Stimulated activated CD4-positive, alpha-beta T cell treated with anti-CD3 and anti-CD28 coated beads, Interleukin-15, amount 100 ng/mL, for 24 hours (primary cell): ENCODE results near the gene ZSCAN18.
"Not testable (repeated sequence)": the region's sequence is repeated elsewhere in the genome, so short reads cannot be mapped to it uniquely, and the experiment has no call there.

Experiments
- DNase-seq: peaks from one replicate; pipeline ENCODE4 v3.0.0-alpha.2; 2020

Gene ZSCAN18

GRCh38 chr19:58097781-58098681 is at the start of gene ZSCAN18:
Gene ZSCAN18 (minus strand): TSS chr19:58098231. CDS start chr19:58090267, 7,964 bp downstream.
- peak; percentile 94 for DNase-seq

- DNase-seq = not testable (repeated sequence)
Observed at GRCh38 chr19:58147475-58147874, 49.4 kb upstream of the ZSCAN18 start.

GRCh38 chr19:58145849-58146248 is 47.8 kb upstream of the ZSCAN18 start:
- no peak for DNase-seq

- DNase-seq = no peak
Observed at GRCh38 chr19:58134244-58134643, 36.2 kb upstream of the ZSCAN18 start.

- DNase-seq = no peak
Observed at GRCh38 chr19:58129284-58129683, 31.3 kb upstream of the ZSCAN18 start.

- no peak for DNase-seq
Observed at GRCh38 chr19:58128041-58128685, 30.1 kb upstream of the ZSCAN18 start.

GRCh38 chr19:58123354-58123753 is 25.3 kb upstream of the ZSCAN18 start:
- no peak for DNase-seq

- no peak for DNase-seq
Observed at GRCh38 chr19:58118979-58119733, 21.1 kb upstream of the ZSCAN18 start.

GRCh38 chr19:58117841-58118575 is 20.0 kb upstream of the ZSCAN18 start:
- no peak for DNase-seq

- DNase-seq = no peak
Observed at GRCh38 chr19:58108546-58108817, 10.5 kb upstream of the ZSCAN18 start.

GRCh38 chr19:58107778-58108545 is 9.9 kb upstream of the ZSCAN18 start:
- DNase-seq = no peak

- peak; percentile 4 for DNase-seq
Observed at GRCh38 chr19:58098682-58098998, 609 bp upstream of the ZSCAN18 start.

- no peak for DNase-seq
Observed at GRCh38 chr19:58097349-58097748, 682 bp downstream of the ZSCAN18 start.

- no peak for DNase-seq
Observed at GRCh38 chr19:58096884-58097283, 1.1 kb downstream of the ZSCAN18 start.

GRCh38 chr19:58095328-58095727 is 2.7 kb downstream of the ZSCAN18 start:
- DNase-seq = no peak

- no peak for DNase-seq
Observed at GRCh38 chr19:58093071-58093470, 5.0 kb downstream of the ZSCAN18 start.

GRCh38 chr19:58091251-58091995 is 6.6 kb downstream of the ZSCAN18 start:
- no peak for DNase-seq

- no peak for DNase-seq
Observed at GRCh38 chr19:58089846-58090245, 8.2 kb downstream of the ZSCAN18 start.

GRCh38 chr19:58088521-58089052 is 9.4 kb downstream of the ZSCAN18 start:
- no peak for DNase-seq

GRCh38 chr19:58086825-58087710 is 11.0 kb downstream of the ZSCAN18 start:
- DNase-seq = no peak
